SK-N-MC (cell line): ENCODE data around the gene RALGPS1.

Source experiments
- DNase-seq: peaks from one replicate; pipeline ENCODE4 v3.0.0-alpha.2; 2011; ENCODE audit warnings: low read depth, low spot score
- H3K27ac ChIP-seq: fragments of 200-600 bp; sonication (generic); 2 replicates; pipeline ENCODE4 v1.5.1; 2016; ENCODE audit warnings: mixed run types
- H3K36me3 ChIP-seq: fragments of 200-600 bp; sonication (generic); 2 replicates; pipeline ENCODE4 v1.6.1; 2017; ENCODE audit warnings: antibody characterized with exemption, low read length, mixed read lengths; ENCODE audit not compliant: insufficient read depth
- H3K4me3 ChIP-seq: fragments of 200-600 bp; sonication (generic); 2 replicates; pipeline ENCODE4 v1.5.1; 2016
- H3K9ac ChIP-seq: fragments of 200-600 bp; sonication (generic); 2 replicates; pipeline ENCODE4 v1.8.0; 2017; ENCODE audit warnings: mixed run types, mixed read lengths; ENCODE audit not compliant: insufficient read length
- H3K9me3 ChIP-seq: fragments of 200-600 bp; sonication (generic); 2 replicates; pipeline ENCODE4 v1.6.1; 2017; ENCODE audit warnings: low read depth, mild to moderate bottlenecking, antibody characterized with exemption, low read length, moderate library complexity, mixed read lengths
- EZH2 ChIP-seq: fragments of 200-600 bp; sonication (generic); IDR thresholded peaks from one replicate; pipeline ENCODE4 v1.6.1; 2017; ENCODE audit warnings: antibody characterized with exemption
- FOXP2 ChIP-seq: optimal IDR thresholded peaks from 2 replicates; pipeline ENCODE3; 2011; ENCODE audit warnings: mild to moderate bottlenecking, moderate library complexity; ENCODE audit not compliant: insufficient read depth; ENCODE audit errors: extremely low read length, control extremely low read depth
- POLR2AphosphoS5 ChIP-seq: IDR thresholded peaks from 2 replicates; pipeline ENCODE4 v1.6.1; 2012; ENCODE audit warnings: mild to moderate bottlenecking, low read depth, low read length, borderline replicate concordance

Gene RALGPS1

GRCh38 chr9:127088724-127089615 lies 174.4 kb downstream of the RALGPS1 start:
- H3K9me3 ChIP-seq: no peaks in the 10 kb centered on the region
- no peak for TF ChIP-seq POLR2AphosphoS5
- TF ChIP-seq EZH2: no peak
- TF ChIP-seq FOXP2: no peak
- H3K36me3 ChIP-seq: no peaks in the 10 kb centered on the region
- no peak overlapping the region for H3K9ac ChIP-seq
- H3K4me3 ChIP-seq: no peak overlapping the region
- DNase-seq: no peak
- H3K27ac ChIP-seq: no peak overlapping the region

DNA sequence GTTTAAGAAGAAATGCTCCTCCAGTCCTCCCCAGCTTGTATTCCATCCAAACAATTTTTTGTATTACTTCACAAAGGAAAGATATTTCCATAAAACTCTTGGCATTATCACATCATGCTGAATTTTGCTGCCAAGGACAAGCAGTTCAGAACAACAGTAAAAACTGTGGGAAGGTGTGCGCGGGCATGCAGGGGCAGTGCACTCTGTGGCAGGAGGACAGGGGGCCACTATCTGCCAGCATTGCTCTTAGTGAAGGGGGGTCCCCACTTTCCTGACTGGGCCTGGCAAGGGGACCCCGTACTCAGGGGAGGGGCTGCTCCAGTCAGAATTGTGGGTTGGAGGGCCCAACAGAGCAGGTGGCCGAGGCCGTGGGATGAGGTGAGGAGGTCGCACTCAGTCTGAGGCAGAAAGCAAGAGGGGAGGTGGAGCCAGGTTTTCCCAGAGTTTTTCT lies 175.1 kb downstream of the RALGPS1 start:
- no peak overlapping the region for H3K9ac ChIP-seq

GRCh38 chr9:127090341-127090985 lies 175.9 kb downstream of the RALGPS1 start:
- H3K4me3 ChIP-seq: no peak overlapping the region
- no peaks in the 10 kb centered on the region for H3K36me3 ChIP-seq
- no peaks in the 10 kb centered on the region for H3K9me3 ChIP-seq
- DNase-seq: no peak
- TF ChIP-seq EZH2 (no peak), FOXP2 (no peak), POLR2AphosphoS5 (no peak)
- no peak overlapping the region for H3K9ac ChIP-seq
- H3K27ac ChIP-seq: no peak overlapping the region

More for the DNA sequence above, 175.1 kb downstream of the RALGPS1 start:
- no peak for DNase-seq
- H3K27ac ChIP-seq: no peak overlapping the region
- H3K36me3 ChIP-seq: no peaks in the 10 kb centered on the region
- no peak for TF ChIP-seq EZH2
- no peak for TF ChIP-seq FOXP2
- TF ChIP-seq POLR2AphosphoS5: no peak
- H3K9me3 ChIP-seq: no peaks in the 10 kb centered on the region
- no peak overlapping the region for H3K4me3 ChIP-seq

DNA sequence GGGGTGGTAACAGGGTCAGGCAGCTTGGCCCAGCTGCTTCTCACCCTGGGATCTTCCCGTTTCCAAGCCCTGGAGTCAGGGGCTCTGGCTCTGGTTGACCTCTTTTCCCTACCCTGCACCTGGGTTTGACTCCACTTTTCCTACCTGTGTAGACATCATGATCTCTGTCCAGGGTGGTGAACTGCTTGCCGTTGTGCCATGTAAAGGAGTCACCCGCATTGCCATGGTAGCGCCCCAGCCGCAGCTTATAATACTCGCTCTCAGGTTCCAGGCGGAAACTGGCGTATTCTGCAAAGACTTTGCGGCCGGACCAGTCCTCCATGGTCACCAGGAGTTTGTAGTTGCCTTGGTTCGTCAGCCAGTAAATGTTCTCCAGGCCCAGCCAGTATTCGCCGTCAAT lies 176.9 kb downstream of the RALGPS1 start:
- TF ChIP-seq POLR2AphosphoS5 (no peak), FOXP2 (no peak), EZH2 (no peak)
- Histone ChIP-seq H3K9ac (no peak overlapping the region), H3K9me3 (no peaks in the 10 kb centered on the region), H3K36me3 (no peaks in the 10 kb centered on the region), H3K27ac (no peak overlapping the region), H3K4me3 (no peak overlapping the region)
- DNase-seq: no peak

DNA sequence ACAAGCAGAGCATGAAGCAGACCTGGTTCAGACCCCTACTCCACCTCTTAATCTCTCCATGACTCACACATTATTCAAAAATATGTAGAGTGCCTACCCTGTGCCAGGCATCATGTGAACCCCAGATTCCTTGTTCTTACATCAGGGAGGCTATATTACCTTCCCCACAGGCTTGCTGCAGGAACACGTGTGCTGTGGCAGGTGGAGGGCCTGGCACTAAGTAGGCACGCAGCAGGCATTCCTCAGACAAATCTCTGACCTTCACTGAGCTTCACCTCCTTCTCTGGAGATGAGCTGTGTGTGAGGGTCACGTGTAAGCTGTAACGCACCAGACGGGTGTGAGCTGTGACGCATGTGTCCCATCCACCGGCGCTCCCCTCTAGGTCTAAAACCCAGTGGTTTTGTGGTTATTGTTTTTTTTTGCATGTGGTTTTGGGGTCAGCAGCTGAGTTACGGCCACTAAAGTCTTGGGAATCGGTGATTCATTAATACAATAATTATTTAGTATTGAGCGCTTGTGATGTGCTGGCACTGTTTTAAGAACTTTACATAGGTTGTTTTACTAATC lies 177.5 kb downstream of the RALGPS1 start:
- DNase-seq: no peak
- no peak overlapping the region for H3K27ac ChIP-seq
- no peaks in the 10 kb centered on the region for H3K36me3 ChIP-seq
- no peaks in the 10 kb centered on the region for H3K9me3 ChIP-seq
- no peak overlapping the region for H3K9ac ChIP-seq
- TF ChIP-seq EZH2 (no peak), POLR2AphosphoS5 (no peak), FOXP2 (no peak)
- no peak overlapping the region for H3K4me3 ChIP-seq

DNA sequence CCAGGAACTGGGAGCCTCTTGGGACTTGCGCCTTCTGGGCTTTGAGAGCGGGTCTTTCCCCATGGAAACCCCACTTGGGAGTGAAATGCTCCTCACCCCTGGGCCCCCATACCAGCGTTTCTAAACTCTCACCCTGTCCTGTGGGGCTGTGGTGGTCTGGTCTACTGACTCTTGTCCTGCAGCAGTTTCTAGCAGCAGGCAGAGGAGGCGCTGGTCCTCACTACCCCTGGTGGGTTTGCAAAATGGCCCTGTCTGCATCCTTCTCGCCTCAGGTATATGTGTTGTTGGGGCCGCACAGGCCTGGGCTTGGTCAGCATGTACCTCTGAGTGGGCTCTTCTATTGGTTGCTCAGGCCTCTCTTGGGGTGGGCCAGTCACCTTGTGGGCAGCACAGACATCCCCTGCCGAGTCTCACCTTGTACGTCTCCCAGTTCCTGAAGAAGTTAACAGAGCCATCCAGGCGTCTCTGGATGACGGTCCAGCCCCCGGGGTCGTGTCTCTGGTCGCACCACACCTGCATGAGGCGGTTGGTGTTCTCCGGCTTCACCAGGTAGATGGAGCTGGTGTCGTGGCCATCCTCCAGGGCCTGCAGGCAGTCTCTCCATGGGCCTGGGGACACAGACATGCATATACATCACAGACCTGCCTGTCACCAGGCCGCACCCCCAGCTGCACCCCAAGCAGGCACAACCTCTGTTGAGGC lies 178.9 kb downstream of the RALGPS1 start:
- no peak overlapping the region for H3K27ac ChIP-seq
- H3K9me3 ChIP-seq: no peaks in the 10 kb centered on the region
- DNase-seq: no peak
- TF ChIP-seq FOXP2 (no peak), EZH2 (no peak), POLR2AphosphoS5 (no peak)
- H3K36me3 ChIP-seq: no peaks in the 10 kb centered on the region
- H3K9ac ChIP-seq: no peak overlapping the region
- no peak overlapping the region for H3K4me3 ChIP-seq

- no peak overlapping the region for H3K9ac ChIP-seq
- no peaks in the 10 kb centered on the region for H3K36me3 ChIP-seq
- no peaks in the 10 kb centered on the region for H3K9me3 ChIP-seq
- DNase-seq: no peak
- H3K4me3 ChIP-seq: no peak overlapping the region
- H3K27ac ChIP-seq: no peak overlapping the region
- no peak for TF ChIP-seq EZH2
- no peak for TF ChIP-seq FOXP2
- TF ChIP-seq POLR2AphosphoS5: no peak
These were observed 180.8 kb downstream of the RALGPS1 start for GRCh38 chr9:127095411-127095810.

- no peak for DNase-seq
- H3K27ac ChIP-seq: no peak overlapping the region
These were observed 181.6 kb downstream of the RALGPS1 start for GRCh38 chr9:127096208-127096607.

More at GRCh38 chr9:127096208-127096607, 181.6 kb downstream of the RALGPS1 start:
- Histone ChIP-seq H3K4me3 (no peak overlapping the region), H3K9ac (no peak overlapping the region), H3K36me3 (no peaks in the 10 kb centered on the region), H3K9me3 (no peaks in the 10 kb centered on the region)
- TF ChIP-seq FOXP2 (no peak), POLR2AphosphoS5 (no peak), EZH2 (no peak)
